GM20000 (cell line): ENCODE measurements around the gene SPNS2.

Source experiments
- DNase-seq: peaks from one replicate; pipeline ENCODE4 v3.0.0; 2012; ENCODE audit warnings: low spot score
- CTCF ChIP-seq: IDR thresholded peaks from 2 replicates; pipeline ENCODE4 v1.5.1; 2012; ENCODE audit warnings: mild to moderate bottlenecking, control low read depth; ENCODE audit errors: extremely low read depth, missing control alignments

Gene SPNS2

GRCh38 chr17:4507361-4508111, 8.9 kb downstream of the SPNS2 start:
- TF ChIP-seq CTCF = no peak
- DNase-seq = no peak

- DNase-seq = no peak
- TF ChIP-seq CTCF = no peak
Measured at GRCh38 chr17:4508207-4508606, 9.5 kb downstream of the SPNS2 start.

- DNase-seq = peak; percentile 70
- TF ChIP-seq CTCF = no peak
Measured at GRCh38 chr17:4509401-4509800, 10.7 kb downstream of the SPNS2 start.

GRCh38 chr17:4509923-4510617, 11.4 kb downstream of the SPNS2 start:
- no peak for DNase-seq
- no peak for TF ChIP-seq CTCF

GRCh38 chr17:4510618-4510941, 11.9 kb downstream of the SPNS2 start:
- no peak for TF ChIP-seq CTCF
- no peak for DNase-seq

GRCh38 chr17:4511199-4511932, 12.7 kb downstream of the SPNS2 start:
- DNase-seq = no peak
- TF ChIP-seq CTCF = no peak
